Measurements from ENCODE around the gene OR6S1. TPM values are rescaled to one million over a fixed set of nuclear protein-coding genes. Genes with fewer than 3 reads are reported as not detected.
"Not testable (repeated sequence)": the region's sequence is repeated elsewhere in the genome, so short reads cannot be mapped to it uniquely, and the experiment has no call there.

OR6S1 gene
- total RNA-seq, 1 donor from 2014 or later = not detected

- H3K9me3 Mint-ChIP-seq (ENCODE audit: low read depth) = no peaks in the 10 kb centered on the region
- no peak overlapping the region for H3K4me3 Mint-ChIP-seq (ENCODE audit: low read depth)
Observed at GRCh38 chr14:20623798-20624197, 17.7 kb downstream of the OR6S1 start.

DNA sequence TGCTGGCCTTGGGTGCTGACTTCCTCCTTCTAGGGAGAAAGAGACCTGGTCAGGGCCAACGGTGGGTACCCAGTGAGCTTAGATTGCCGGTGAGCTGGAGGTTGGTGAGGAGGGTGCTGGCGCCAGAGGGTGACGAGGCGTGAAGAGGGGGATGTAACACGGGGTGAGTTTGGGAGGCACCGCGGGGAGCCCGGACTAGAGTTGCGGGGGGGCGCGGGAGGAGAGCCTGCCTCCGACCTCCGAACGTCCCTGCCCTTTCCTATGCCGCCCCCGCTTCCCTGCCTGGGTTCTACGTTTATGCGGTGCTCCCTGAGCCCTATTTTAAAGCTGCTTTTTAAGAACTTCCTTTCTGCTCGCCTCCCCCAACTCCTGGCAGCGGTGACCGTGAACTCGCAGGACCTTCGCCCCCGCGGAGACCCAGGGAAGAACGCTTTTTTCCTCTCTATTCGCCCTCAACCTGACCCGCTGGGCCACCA lies 18.6 kb downstream of the OR6S1 start:
- no peak overlapping the region for H3K27ac Mint-ChIP-seq
- H3K36me3 Mint-ChIP-seq (ENCODE audit: insufficient read depth) = no peaks in the 10 kb centered on the region
- H3K4me1 Mint-ChIP-seq (ENCODE audit: low read depth) = peaks cover 9% of the 10 kb centered on the region
- TF ChIP-seq, protein P1, sequence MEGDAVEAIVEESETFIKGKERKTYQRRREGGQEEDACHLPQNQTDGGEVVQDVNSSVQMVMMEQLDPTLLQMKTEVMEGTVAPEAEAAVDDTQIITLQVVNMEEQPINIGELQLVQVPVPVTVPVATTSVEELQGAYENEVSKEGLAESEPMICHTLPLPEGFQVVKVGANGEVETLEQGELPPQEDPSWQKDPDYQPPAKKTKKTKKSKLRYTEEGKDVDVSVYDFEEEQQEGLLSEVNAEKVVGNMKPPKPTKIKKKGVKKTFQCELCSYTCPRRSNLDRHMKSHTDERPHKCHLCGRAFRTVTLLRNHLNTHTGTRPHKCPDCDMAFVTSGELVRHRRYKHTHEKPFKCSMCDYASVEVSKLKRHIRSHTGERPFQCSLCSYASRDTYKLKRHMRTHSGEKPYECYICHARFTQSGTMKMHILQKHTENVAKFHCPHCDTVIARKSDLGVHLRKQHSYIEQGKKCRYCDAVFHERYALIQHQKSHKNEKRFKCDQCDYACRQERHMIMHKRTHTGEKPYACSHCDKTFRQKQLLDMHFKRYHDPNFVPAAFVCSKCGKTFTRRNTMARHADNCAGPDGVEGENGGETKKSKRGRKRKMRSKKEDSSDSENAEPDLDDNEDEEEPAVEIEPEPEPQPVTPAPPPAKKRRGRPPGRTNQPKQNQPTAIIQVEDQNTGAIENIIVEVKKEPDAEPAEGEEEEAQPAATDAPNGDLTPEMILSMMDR (IDR thresholded peaks at IDR 0.05; ENCODE audit: unreplicated experiment) = no peak
- no peak for DNase-seq (ENCODE audit: low spot score, unreplicated experiment)
- H3K27me3 Mint-ChIP-seq = peaks cover 62% of the 10 kb centered on the region
- H3K9me3 Mint-ChIP-seq (ENCODE audit: low read depth) = no peaks in the 10 kb centered on the region
- no peak overlapping the region for H3K4me3 Mint-ChIP-seq (ENCODE audit: low read depth)

More at GRCh38 chr14:20623798-20624197, 17.7 kb downstream of the OR6S1 start:
- Mint-ChIP-seq H3K27ac (no peak overlapping the region), H3K4me1 (ENCODE audit: low read depth) (peaks cover 14% of the 10 kb centered on the region), H3K36me3 (ENCODE audit: insufficient read depth) (no peaks in the 10 kb centered on the region), H3K27me3 (peaks cover 71% of the 10 kb centered on the region)
- no peak for DNase-seq (ENCODE audit: low spot score, unreplicated experiment)
- TF ChIP-seq, protein P1 (IDR thresholded peaks at IDR 0.05; ENCODE audit: unreplicated experiment) = no peak

- no peak for DNase-seq (ENCODE audit: low spot score, unreplicated experiment)
- Mint-ChIP-seq H3K36me3 (ENCODE audit: insufficient read depth) (no peaks in the 10 kb centered on the region), H3K4me1 (ENCODE audit: low read depth) (peaks cover 9% of the 10 kb centered on the region), H3K4me3 (ENCODE audit: low read depth) (no peak overlapping the region), H3K27me3 (peaks cover 43% of the 10 kb centered on the region), H3K9me3 (ENCODE audit: low read depth) (no peaks in the 10 kb centered on the region), H3K27ac (no peak overlapping the region)
- TF ChIP-seq, protein P1 (IDR thresholded peaks at IDR 0.05; ENCODE audit: unreplicated experiment) = no peak
Observed at GRCh38 chr14:20620798-20621478, 20.6 kb downstream of the OR6S1 start.

- peaks cover 30% of the 10 kb centered on the region for H3K27me3 Mint-ChIP-seq
- H3K4me3 Mint-ChIP-seq (ENCODE audit: low read depth); DNase-seq (ENCODE audit: low spot score, unreplicated experiment); H3K36me3 Mint-ChIP-seq (ENCODE audit: insufficient read depth); H3K4me1 Mint-ChIP-seq (ENCODE audit: low read depth); H3K9me3 Mint-ChIP-seq (ENCODE audit: low read depth); H3K27ac Mint-ChIP-seq: not testable (repeated sequence)
Observed at GRCh38 chr14:20619688-20620087, 21.8 kb downstream of the OR6S1 start.

- H3K27ac Mint-ChIP-seq = no peak overlapping the region
- DNase-seq (ENCODE audit: low spot score, unreplicated experiment) = no peak
- peaks cover 18% of the 10 kb centered on the region for H3K27me3 Mint-ChIP-seq
- H3K4me3 Mint-ChIP-seq (ENCODE audit: low read depth) = no peak overlapping the region
- H3K36me3 Mint-ChIP-seq (ENCODE audit: insufficient read depth) = no peaks in the 10 kb centered on the region
- TF ChIP-seq, protein P1 (IDR thresholded peaks at IDR 0.05; ENCODE audit: unreplicated experiment) = no peak
- H3K9me3 Mint-ChIP-seq (ENCODE audit: low read depth) = no peaks in the 10 kb centered on the region
- H3K4me1 Mint-ChIP-seq (ENCODE audit: low read depth) = peaks cover 4% of the 10 kb centered on the region
Observed at GRCh38 chr14:20618271-20618749, 23.2 kb downstream of the OR6S1 start.
